Upper lobe of left lung (tissue), 6 donors: Measurements from ENCODE around the gene ADAR. TPM values are rescaled to one million over a fixed set of nuclear protein-coding genes. Genes with fewer than 3 reads are reported as not detected.

Source experiments
- ATAC-seq, 2 donors: fragments of 200-7000 bp; cut with Tn5 transposase; one replicate each; pipeline ENCODE4 v1.9.1; 2022; ENCODE audit warnings: mild to moderate bottlenecking in 2 of 2, moderate library complexity in 2 of 2; ENCODE audit not compliant: low FRiP score in 2 of 2
- DNase-seq, 2 donors: peaks; one replicate each; pipeline ENCODE4 v3.0.0-alpha.2; 2019 to 2020
- H3K27ac ChIP-seq, 4 donors: fragments of 200-600 bp; sonication (generic); one replicate each; pipeline ENCODE4 v1.5.1; 2016 to 2019
- H3K27me3 ChIP-seq, 4 donors: fragments of 200-600 bp; sonication (generic); one replicate each; pipeline ENCODE4 v1.5.1; 2017 to 2019
- H3K36me3 ChIP-seq, 4 donors: fragments of 200-600 bp; sonication (generic); one replicate each; pipeline ENCODE4 v1.5.1; 2016 to 2019
- H3K4me1 ChIP-seq, 4 donors: fragments of 200-600 bp; sonication (generic); one replicate each; pipeline ENCODE4 v1.5.1; 2018 to 2019
- H3K4me3 ChIP-seq, 4 donors: fragments of 200-600 bp; sonication (generic); one replicate each; pipeline ENCODE4 v1.5.1; 2017 to 2019; ENCODE audit warnings: mild to moderate bottlenecking in 2 of 4, moderate library complexity in 1 of 4
- H3K9me3 ChIP-seq, 4 donors: fragments of 200-600 bp; sonication (generic); one replicate each; pipeline ENCODE4 v1.5.1; 2018 to 2019
- EP300 ChIP-seq, 4 donors: sonication (generic); formaldehyde crosslinking; IDR thresholded peaks; one replicate each; pipeline ENCODE4 v1.5.1; 2017; ENCODE audit warnings: antibody characterized with exemption in 4 of 4, control low read depth in 2 of 4
- POLR2A ChIP-seq, 4 donors: fragments of 450-650 bp; IDR thresholded peaks; one replicate each; pipeline ENCODE4 v1.5.1; 2016 to 2017; ENCODE audit warnings: antibody characterized with exemption in 4 of 4, mild to moderate bottlenecking in 2 of 4
- POLR2AphosphoS5 ChIP-seq, 2 donors: sonication (generic); formaldehyde crosslinking; IDR thresholded peaks; one replicate each; pipeline ENCODE4 v1.5.1; 2017; ENCODE audit warnings: antibody characterized with exemption in 2 of 2
- WGBS, 2 donors: methylation state at CpG; one replicate each; pipeline ENCODE4 v1.1.5; 2017 to 2018; 5-methylcytosine and 5-hydroxymethylcytosine counted together
- total RNA-seq, 6 donors: library from RNA; depleted of rRNA in 4 of 6; stranded (reverse); fragments of >200 nt in 4 of 6; gene quantifications; one replicate each; pipeline versions ENCODE4 v1.1.0 to v1.2.1, GENCODE V29; 2016 to 2021
- TF ChIP-seq, protein P1 (sequence below), 6 experiments: fragments of 450-650 bp in 4 of 6; fragments of 200-600 bp in 2 of 6; sonication (generic) in 2 of 6; IDR thresholded peaks; one replicate each; pipeline ENCODE4 v1.5.1; 2016 to 2019; ENCODE audit warnings: antibody characterized with exemption in 6 of 6
- donor health status: DM: no; HTN: no; CAD: no; lungs with moderate emphysema.
- donor health status: DM: no; HTN: yes; CAD: no; lungs with severe emphysema.

ADAR gene
- total RNA-seq, 6 donors from 2014 or later = 113 to 226 (median 156) TPM

DNA sequence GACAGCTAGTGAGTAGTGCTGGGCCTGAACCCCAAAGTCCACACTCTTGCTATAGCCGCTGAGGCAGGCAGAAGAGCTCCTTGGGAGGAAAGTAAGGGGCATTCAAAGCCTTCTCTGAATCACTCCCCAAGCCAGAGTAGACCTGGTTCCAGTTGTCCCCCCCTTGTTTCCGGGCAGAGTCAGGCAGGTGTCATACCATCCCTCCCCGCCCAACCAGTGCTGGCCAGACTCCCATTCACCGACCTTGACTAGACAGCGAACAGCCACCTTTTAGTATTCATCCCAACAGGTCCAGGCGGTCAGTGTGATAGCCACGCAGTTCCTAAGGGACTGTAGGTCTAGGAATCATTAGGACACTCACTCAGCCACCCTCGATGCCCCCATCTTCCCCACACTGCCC is 28.6 kb downstream of the ADAR start:
- Histone ChIP-seq H3K36me3 (peaks cover 29 to 68% (median 61%) of the 10 kb centered on the region in 4 donors), H3K27ac (no peak overlapping the region), H3K4me1 (peaks cover 0 to 9% (median 2%) of the 10 kb centered on the region in 4 donors), H3K9me3 (no peaks in the 10 kb centered on the region), H3K27me3 (no peaks in the 10 kb centered on the region), H3K4me3 (no peak overlapping the region)
- WGBS, 2 donors = 89 to 93% methylated on average over 8 of the region's 8 CpGs
- DNase-seq (no peak), ATAC-seq (no peak)
- TF ChIP-seq, protein P1, sequence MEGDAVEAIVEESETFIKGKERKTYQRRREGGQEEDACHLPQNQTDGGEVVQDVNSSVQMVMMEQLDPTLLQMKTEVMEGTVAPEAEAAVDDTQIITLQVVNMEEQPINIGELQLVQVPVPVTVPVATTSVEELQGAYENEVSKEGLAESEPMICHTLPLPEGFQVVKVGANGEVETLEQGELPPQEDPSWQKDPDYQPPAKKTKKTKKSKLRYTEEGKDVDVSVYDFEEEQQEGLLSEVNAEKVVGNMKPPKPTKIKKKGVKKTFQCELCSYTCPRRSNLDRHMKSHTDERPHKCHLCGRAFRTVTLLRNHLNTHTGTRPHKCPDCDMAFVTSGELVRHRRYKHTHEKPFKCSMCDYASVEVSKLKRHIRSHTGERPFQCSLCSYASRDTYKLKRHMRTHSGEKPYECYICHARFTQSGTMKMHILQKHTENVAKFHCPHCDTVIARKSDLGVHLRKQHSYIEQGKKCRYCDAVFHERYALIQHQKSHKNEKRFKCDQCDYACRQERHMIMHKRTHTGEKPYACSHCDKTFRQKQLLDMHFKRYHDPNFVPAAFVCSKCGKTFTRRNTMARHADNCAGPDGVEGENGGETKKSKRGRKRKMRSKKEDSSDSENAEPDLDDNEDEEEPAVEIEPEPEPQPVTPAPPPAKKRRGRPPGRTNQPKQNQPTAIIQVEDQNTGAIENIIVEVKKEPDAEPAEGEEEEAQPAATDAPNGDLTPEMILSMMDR (IDR thresholded peaks at IDR 0.05) = no peak
- TF ChIP-seq EP300 (IDR thresholded peaks at IDR 0.05) = no peak
- TF ChIP-seq POLR2A (IDR thresholded peaks at IDR 0.05) = no peak
- TF ChIP-seq POLR2AphosphoS5 (IDR thresholded peaks at IDR 0.05) = no peak

DNA sequence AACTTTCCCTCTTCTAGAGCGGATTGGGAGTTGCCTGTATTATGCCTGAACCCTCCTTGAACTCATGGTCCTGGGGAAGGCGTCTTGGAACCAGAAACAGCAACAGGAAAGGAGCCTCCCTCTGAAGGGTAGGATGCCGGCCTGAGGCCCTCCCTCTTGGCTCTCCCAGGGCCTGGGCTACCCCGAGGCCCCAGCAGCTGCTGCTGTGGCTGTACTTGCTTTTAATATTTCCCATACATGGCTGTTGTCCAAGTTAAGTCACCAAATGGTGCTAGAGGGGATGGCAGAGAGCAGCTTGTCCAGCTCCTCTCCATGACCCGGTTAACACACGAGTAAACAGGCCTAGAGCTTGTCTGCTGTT is 29.9 kb downstream of the ADAR start:
- H3K27me3 ChIP-seq = no peaks in the 10 kb centered on the region
- ATAC-seq (no peak), DNase-seq (no peak)
- TF ChIP-seq POLR2AphosphoS5 (IDR thresholded peaks at IDR 0.05) (no peak), EP300 (IDR thresholded peaks at IDR 0.05) (no peak), POLR2A (IDR thresholded peaks at IDR 0.05) (no peak)
- TF ChIP-seq, protein P1 (IDR thresholded peaks at IDR 0.05) = no peak
- WGBS, 2 donors = 39 to 51% methylated on average over 4 to 6 of the region's 6 CpGs
- H3K4me1 ChIP-seq = peaks cover 0 to 9% (median 2%) of the 10 kb centered on the region in 4 donors
- H3K27ac ChIP-seq = peak overlapping the region in 2 of 4 donors; percentile 20 to 30
- peaks cover 18 to 55% (median 47%) of the 10 kb centered on the region in 4 donors for H3K36me3 ChIP-seq
- no peak overlapping the region for H3K4me3 ChIP-seq
- no peaks in the 10 kb centered on the region for H3K9me3 ChIP-seq

DNA sequence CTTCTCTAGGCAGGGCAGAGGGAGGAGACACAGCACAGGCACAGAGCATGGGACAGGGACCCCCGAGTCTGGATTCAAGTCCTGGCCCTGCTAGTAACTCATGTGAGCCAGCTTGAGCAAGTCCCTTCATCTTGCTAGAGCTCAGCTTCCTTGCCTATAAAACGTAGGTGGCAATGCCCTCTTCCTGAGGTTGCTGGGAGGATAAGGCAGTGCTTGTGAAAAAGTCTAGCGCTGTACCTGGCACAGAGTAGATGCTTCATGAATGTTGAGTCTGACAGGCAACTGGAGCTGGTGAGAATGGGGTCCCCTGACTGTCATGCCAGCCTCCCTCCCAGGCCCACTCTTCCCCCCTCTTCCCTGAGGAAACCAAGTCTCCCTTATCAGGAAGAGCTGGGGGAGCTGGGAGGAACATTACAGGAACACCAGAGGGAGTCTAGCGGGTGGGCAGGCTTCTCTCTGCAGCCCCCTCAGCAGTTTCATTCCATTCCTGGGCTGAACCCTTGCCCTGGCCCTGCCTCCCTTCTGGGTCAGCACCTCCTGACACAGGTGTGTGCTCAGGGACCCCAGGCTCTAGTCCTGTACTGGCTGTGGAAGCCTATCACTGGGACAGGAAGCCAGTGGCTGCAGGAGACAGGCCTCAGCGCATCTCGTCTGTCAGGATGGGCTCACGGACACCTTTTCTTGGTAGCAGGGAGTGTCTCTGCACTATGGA is 30.5 kb downstream of the ADAR start:
- DNase-seq = no peak
- H3K27me3 ChIP-seq = no peaks in the 10 kb centered on the region
- H3K27ac ChIP-seq = peak overlapping the region in 3 of 4 donors; percentile 9 to 30 (median 20)
- ATAC-seq = no peak
- no peak for TF ChIP-seq POLR2AphosphoS5 (IDR thresholded peaks at IDR 0.05)
- TF ChIP-seq, protein P1 (IDR thresholded peaks at IDR 0.05) = no peak
- WGBS, 2 donors = 77 to 78% methylated on average over 2 to 7 of the region's 7 CpGs
- no peak overlapping the region for H3K4me3 ChIP-seq
- H3K36me3 ChIP-seq = peaks cover 12 to 49% (median 42%) of the 10 kb centered on the region in 4 donors
- H3K4me1 ChIP-seq = peaks cover 0 to 9% (median 2%) of the 10 kb centered on the region in 4 donors
- no peaks in the 10 kb centered on the region for H3K9me3 ChIP-seq

DNA sequence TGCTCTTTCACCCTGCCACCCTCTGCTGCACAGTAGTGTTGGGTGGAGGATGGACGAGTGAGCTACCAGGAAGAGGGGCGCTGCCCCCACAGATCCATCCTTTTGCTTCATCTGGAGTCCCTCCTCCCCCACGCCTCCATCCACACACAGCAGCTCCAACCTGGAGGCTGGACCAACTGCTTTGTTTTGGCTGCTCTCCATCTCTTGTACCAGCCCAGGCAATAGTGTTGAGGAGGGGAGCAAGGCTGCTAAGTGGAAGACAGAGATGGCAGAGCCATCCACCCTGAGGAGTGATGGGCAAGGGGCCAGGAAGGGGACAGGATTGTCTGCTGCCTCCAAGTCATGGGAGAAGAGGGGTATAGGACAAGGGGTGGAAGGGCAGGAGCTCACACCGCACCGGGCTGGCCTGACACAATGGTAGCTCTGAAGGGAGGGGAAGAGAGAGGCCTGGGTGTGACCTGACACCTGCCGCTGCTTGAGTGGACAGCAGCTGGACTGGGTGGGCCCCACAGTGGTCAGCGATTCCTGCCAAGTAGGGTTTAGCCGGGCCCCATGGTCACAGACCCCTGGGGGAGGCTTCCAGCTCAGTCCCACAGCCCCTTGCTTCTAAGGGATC is 31.9 kb downstream of the ADAR start:
- Histone ChIP-seq H3K4me1 (peaks cover 0 to 9% (median 2%) of the 10 kb centered on the region in 4 donors), H3K4me3 (no peak overlapping the region), H3K9me3 (no peaks in the 10 kb centered on the region), H3K27me3 (no peaks in the 10 kb centered on the region), H3K36me3 (peaks cover 5 to 35% (median 30%) of the 10 kb centered on the region in 4 donors), H3K27ac (no peak overlapping the region)
- ATAC-seq (peak in 1 of 2 donors; percentile 16), DNase-seq (no peak)
- TF ChIP-seq, protein P1 (IDR thresholded peaks at IDR 0.05) = no peak
- TF ChIP-seq POLR2A (IDR thresholded peaks at IDR 0.05) (no peak), EP300 (IDR thresholded peaks at IDR 0.05) (no peak), POLR2AphosphoS5 (IDR thresholded peaks at IDR 0.05) (no peak)
- WGBS, 2 donors = 88 to 89% methylated on average over 8 of the region's 8 CpGs
